ENCODE measurements around the gene CDHR2.

DNA sequence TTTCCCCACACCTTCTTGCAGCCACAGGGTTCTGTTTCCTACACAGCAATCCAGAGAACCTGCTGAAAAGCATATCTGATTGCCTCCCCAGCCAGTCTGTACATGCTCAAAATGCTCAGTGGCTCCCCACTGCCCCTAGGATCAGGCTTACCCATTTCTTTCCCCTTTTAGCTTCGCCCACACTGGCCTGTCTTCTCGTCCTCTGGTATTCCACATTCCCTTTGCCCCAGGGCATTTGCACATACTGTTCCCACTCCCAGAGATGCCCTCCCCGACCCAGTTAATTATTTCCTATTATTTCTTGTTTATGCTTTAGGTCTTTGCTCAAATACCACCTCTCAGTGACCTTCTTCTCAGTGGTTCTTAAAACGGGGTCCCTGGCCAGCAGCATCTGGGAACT is 91.5 kb downstream of the CDHR2 start:
- TF ChIP-seq, protein P1, sequence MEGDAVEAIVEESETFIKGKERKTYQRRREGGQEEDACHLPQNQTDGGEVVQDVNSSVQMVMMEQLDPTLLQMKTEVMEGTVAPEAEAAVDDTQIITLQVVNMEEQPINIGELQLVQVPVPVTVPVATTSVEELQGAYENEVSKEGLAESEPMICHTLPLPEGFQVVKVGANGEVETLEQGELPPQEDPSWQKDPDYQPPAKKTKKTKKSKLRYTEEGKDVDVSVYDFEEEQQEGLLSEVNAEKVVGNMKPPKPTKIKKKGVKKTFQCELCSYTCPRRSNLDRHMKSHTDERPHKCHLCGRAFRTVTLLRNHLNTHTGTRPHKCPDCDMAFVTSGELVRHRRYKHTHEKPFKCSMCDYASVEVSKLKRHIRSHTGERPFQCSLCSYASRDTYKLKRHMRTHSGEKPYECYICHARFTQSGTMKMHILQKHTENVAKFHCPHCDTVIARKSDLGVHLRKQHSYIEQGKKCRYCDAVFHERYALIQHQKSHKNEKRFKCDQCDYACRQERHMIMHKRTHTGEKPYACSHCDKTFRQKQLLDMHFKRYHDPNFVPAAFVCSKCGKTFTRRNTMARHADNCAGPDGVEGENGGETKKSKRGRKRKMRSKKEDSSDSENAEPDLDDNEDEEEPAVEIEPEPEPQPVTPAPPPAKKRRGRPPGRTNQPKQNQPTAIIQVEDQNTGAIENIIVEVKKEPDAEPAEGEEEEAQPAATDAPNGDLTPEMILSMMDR (IDR thresholded peaks at IDR 0.05; ENCODE audit: low read length): no peak
- no peak for TF ChIP-seq EZH2 (optimal IDR thresholded peaks at IDR 0.05; ENCODE audit: low read depth, low read length)
- TF ChIP-seq EZH2phosphoT487 (IDR thresholded peaks at IDR 0.05; ENCODE audit: low read length): no peak

Measured in MM.1S (cell line).